Subcutaneous adipose tissue (tissue), 4 donors: ENCODE results near the gene LYZ. TPM values are rescaled to one million over a fixed set of nuclear protein-coding genes. Genes with fewer than 3 reads are reported as not detected.

Source experiments
- small RNA-seq: library from RNA; depleted of rRNA; stranded (forward); fragments of <200 nt; gene quantifications from one replicate; pipeline ENCODE3, GENCODE V24; 2016
- total RNA-seq, 4 donors: library from RNA; depleted of rRNA; stranded (reverse); fragments of >200 nt; gene quantifications; one replicate each; pipeline ENCODE4 v1.1.0, GENCODE V29; 2016
- TF ChIP-seq, protein P1 (sequence below): fragments of 450-650 bp; IDR thresholded peaks from one replicate; pipeline ENCODE4 v1.5.1; 2016; ENCODE audit warnings: low read depth, mild to moderate bottlenecking, control low read depth, antibody characterized with exemption, moderate library complexity

The LYZ gene
- total RNA-seq, 4 donors from 2014 or later = 47.7 to 744 (median 119) TPM

DNA sequence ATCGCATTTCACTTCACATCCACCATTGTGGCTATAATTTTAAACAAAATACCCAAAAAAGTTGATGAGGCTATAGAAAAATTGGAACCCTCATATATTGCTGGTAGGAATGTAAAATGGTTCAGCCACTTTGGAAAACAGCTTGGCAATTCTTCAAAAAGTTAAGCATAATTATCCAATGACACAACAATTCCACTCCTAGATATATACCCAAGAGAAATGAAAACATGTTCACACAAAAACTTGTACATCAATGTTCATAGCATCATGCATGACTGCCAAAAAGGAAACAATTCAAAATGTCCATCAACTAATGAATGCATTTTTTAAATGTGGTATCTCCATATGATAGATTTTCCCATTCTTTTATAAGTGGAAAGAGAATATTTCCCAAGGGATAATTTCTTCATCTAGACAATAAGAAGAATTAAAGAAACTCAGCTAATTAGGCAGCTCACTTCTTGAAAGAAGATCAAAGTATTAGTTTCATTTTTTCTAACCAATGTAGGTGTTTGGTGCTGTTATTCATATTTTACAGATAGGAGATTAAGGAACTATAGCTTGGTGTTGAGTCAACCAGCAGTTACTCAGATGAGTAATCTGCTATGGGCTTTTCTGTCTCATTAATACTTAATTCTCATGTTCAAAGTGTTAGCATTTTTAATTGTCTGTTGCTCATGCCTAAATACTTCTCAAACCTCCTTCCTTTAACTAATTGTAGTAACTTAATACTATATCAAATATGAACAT is 44.2 kb downstream of the LYZ start:
- TF ChIP-seq, protein P1, sequence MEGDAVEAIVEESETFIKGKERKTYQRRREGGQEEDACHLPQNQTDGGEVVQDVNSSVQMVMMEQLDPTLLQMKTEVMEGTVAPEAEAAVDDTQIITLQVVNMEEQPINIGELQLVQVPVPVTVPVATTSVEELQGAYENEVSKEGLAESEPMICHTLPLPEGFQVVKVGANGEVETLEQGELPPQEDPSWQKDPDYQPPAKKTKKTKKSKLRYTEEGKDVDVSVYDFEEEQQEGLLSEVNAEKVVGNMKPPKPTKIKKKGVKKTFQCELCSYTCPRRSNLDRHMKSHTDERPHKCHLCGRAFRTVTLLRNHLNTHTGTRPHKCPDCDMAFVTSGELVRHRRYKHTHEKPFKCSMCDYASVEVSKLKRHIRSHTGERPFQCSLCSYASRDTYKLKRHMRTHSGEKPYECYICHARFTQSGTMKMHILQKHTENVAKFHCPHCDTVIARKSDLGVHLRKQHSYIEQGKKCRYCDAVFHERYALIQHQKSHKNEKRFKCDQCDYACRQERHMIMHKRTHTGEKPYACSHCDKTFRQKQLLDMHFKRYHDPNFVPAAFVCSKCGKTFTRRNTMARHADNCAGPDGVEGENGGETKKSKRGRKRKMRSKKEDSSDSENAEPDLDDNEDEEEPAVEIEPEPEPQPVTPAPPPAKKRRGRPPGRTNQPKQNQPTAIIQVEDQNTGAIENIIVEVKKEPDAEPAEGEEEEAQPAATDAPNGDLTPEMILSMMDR = no peak

DNA sequence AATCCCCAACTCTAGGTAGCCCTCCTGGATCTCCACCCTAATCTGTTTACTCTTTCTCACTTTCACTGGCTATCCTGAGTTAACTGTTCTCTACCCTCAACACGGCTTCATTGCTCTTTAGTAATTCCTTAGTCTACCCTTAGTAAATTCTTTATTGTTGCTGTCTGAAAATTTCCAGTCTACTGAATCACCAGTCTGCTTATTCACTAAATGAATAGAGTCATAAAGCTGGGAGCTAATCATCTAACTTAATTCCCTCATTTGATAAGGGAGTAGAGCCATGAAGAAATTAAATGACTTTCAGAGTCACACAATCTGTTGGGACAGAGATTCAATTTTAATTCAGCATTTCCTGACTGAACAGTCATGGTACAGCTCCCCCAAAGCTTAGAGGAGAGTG is 47.9 kb downstream of the LYZ start:
- TF ChIP-seq, protein P1 = no peak

DNA sequence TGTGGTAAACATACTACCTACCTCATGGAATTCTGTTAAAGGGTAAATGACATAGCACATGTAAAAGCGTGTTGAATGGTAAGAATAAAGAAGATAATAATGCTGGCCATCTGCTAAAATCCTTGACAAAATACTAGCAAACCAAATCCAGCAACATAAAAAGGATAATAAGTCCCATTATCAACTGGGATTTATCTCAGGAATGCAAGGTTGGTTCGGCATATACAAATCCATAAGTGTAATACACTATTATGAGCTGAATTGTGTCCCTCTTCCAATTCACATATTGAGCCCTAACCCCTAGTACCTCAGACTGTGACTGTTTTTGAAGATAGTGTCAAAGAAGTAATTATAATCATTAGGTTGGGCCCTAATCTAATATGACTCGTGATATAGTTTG is 48.8 kb downstream of the LYZ start:
- TF ChIP-seq, protein P1 = no peak

DNA sequence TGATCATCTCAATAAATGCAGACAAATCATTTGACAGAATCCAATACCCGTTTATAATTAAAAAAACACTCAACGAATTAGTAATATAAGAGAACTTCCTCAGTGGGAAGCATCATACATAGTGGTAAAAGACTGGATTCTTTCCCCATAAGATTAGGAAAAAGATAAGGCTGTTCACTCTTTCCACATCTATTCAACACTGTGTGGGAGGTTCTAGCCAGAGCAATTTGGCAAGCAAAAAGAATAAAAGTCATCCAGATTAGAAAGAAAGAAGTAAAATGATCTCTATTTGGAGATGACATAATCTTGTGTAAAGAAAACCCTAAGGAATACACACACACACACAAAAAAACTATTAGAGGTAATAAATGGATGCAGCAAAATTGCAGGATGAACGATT is 49.8 kb downstream of the LYZ start:
- TF ChIP-seq, protein P1 = no peak

DNA sequence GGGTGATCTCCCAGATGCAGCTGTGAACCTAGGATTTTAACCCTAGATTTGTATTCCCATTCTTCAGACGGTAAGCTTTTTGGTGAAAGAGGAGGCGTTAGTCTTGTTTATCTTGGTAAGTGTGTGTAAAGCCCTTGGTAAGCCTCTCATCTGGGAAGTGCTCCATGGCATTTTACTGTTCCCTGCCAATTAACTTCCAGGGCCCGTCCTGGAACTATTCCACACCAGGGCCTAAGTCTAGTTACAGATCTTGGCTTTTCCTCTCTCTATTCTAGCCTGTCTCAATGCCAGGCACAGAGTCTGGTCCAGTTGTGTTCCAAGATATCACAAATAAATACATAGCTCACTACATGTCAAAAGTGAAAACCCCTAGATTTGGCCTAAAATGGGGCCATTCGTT is 53.8 kb downstream of the LYZ start:
- TF ChIP-seq, protein P1 = no peak

Small RNA genes lying within 50 kb of the gene (small RNA-seq; reads per million reads assigned to genes)
- not detected for gene RN7SL804P

Other genes starting within 250 kb of the LYZ start
- gene CPSF6, start 108.8 kb upstream of the LYZ start, total RNA-seq = 10 to 100 TPM; 31.0 to 40.8 (median 33.0) TPM
- 10 to 100 TPM in 3 of 4 donors, 1 to 10 TPM in 1; 9.3 to 22.0 (median 13.9) TPM for gene YEATS4, start 11.4 kb downstream of the LYZ start, total RNA-seq
- gene FRS2, start 122.0 kb downstream of the LYZ start, total RNA-seq = 10 to 100 TPM; 46.6 to 64.7 (median 55.6) TPM
- gene CCT2, start 237.1 kb downstream of the LYZ start, total RNA-seq = 100 to 1,000 TPM in 2 of 4 donors, 10 to 100 TPM in 2; 54.3 to 148 (median 92.6) TPM